GM23338 (cell line): Measurements from ENCODE around the gene VLDLR. TPM values are rescaled to one million over a fixed set of nuclear protein-coding genes. Genes with fewer than 3 reads are reported as not detected.

Experiments
- ATAC-seq: fragments of 200-7000 bp; cut with Tn5 transposase; 3 replicates; pipeline ENCODE4 v1.9.1; 2020
- DNase-seq: peaks from one replicate; pipeline ENCODE4 v3.0.0-alpha.2; 2015; ENCODE audit warnings: low spot score
- H2AFZ ChIP-seq: fragments of 200-600 bp; sonication (generic); 2 replicates; pipeline ENCODE4 v1.8.0; 2016; ENCODE audit warnings: antibody characterized with exemption, mild to moderate bottlenecking, moderate library complexity
- H3F3A ChIP-seq: fragments of 200-600 bp; sonication (generic); replicated peaks from 2 replicates; pipeline ENCODE4 v1.8.0; 2017; ENCODE audit warnings: antibody characterized with exemption, mixed run types, low read depth
- H3K27ac ChIP-seq: fragments of 200-600 bp; sonication (generic); 2 replicates; pipeline ENCODE4 v1.6.1; 2016; ENCODE audit warnings: low read depth
- H3K27me3 ChIP-seq: fragments of 200-600 bp; sonication (generic); 2 replicates; pipeline ENCODE4 v1.8.0; 2016; ENCODE audit warnings: mild to moderate bottlenecking, mixed run types, moderate library complexity; ENCODE audit not compliant: insufficient read depth
- H3K36me3 ChIP-seq: fragments of 200-600 bp; sonication (generic); 2 replicates; pipeline ENCODE4 v1.8.0; 2016; ENCODE audit warnings: mild to moderate bottlenecking; ENCODE audit not compliant: insufficient read depth
- H3K4me1 ChIP-seq: fragments of 200-600 bp; sonication (generic); 2 replicates; pipeline ENCODE4 v1.8.0; 2016; ENCODE audit warnings: mild to moderate bottlenecking, moderate library complexity; ENCODE audit not compliant: insufficient read depth
- H3K4me2 ChIP-seq: fragments of 200-600 bp; sonication (generic); 2 replicates; pipeline ENCODE4 v1.7.1; 2017; ENCODE audit warnings: mixed run types
- H3K4me3 ChIP-seq: fragments of 200-600 bp; sonication (generic); 2 replicates; pipeline ENCODE4 v1.6.1; 2016; ENCODE audit warnings: mixed run types
- H3K79me2 ChIP-seq: fragments of 200-600 bp; sonication (generic); replicated peaks from 2 replicates; pipeline ENCODE4 v1.8.0; 2017; ENCODE audit warnings: mild to moderate bottlenecking; ENCODE audit not compliant: insufficient read depth
- H3K9me2 ChIP-seq: fragments of 200-600 bp; sonication (generic); 2 replicates; pipeline ENCODE4 v1.8.0; 2017; ENCODE audit not compliant: insufficient read depth
- H4K20me1 ChIP-seq: fragments of 200-600 bp; sonication (generic); replicated peaks from 2 replicates; pipeline ENCODE4 v1.8.0; 2017; ENCODE audit warnings: mild to moderate bottlenecking; ENCODE audit not compliant: insufficient read depth
- H3K27ac Mint-ChIP-seq: 2 replicates; pipeline ENCODE4 v1.8.0; 2020; ENCODE audit warnings: inconsistent platforms, mild to moderate bottlenecking, moderate library complexity, mixed read lengths
- H3K27me3 Mint-ChIP-seq: 3 replicates; pipeline ENCODE4 v1.8.0; 2022; ENCODE audit warnings: low read depth, mild to moderate bottlenecking, moderate library complexity, mixed read lengths, inconsistent platforms; ENCODE audit not compliant: insufficient read depth, poor library complexity
- H3K36me3 Mint-ChIP-seq: 3 replicates; pipeline ENCODE4 v1.8.0; 2021; ENCODE audit warnings: low read depth, mild to moderate bottlenecking, inconsistent platforms, moderate library complexity, mixed read lengths
- H3K4me1 Mint-ChIP-seq: 3 replicates; pipeline ENCODE4 v1.8.0; 2020; ENCODE audit warnings: mild to moderate bottlenecking, inconsistent platforms, mixed read lengths
- H3K4me3 Mint-ChIP-seq: 3 replicates; pipeline ENCODE4 v1.8.0; 2021; ENCODE audit warnings: moderate library complexity, mild to moderate bottlenecking, inconsistent platforms, mixed read lengths
- H3K9me3 Mint-ChIP-seq: 3 replicates; pipeline ENCODE4 v1.8.0; 2020; ENCODE audit warnings: moderate library complexity, mild to moderate bottlenecking, inconsistent platforms, mixed read lengths
- CREB1 ChIP-seq: fragments of 250-450 bp; sonication (Bioruptor Pico); IDR thresholded peaks from 2 replicates; pipeline ENCODE4 v1.5.0; 2020; ENCODE audit warnings: low read depth, mild to moderate bottlenecking, moderate library complexity
- CTCF ChIP-seq, 2 experiments: fragments of 200-600 bp in 1 of 2; sonication (generic) in 1 of 2; conservative IDR thresholded peaks; 2 replicates each; pipeline versions ENCODE4 v1.5.1 to v1.6.1; 2016 to 2017; ENCODE audit warnings: antibody characterized with exemption in 2 of 2, low read depth in 2 of 2, mild to moderate bottlenecking in 2 of 2, moderate library complexity in 1 of 2
- ETS1 ChIP-seq: IDR thresholded peaks from 2 replicates; pipeline ENCODE4 v1.6.1; 2016; ENCODE audit warnings: antibody characterized with exemption
- ZNF114 ChIP-seq: fragments of 250-450 bp; sonication (Bioruptor Pico); IDR thresholded peaks from 2 replicates; pipeline ENCODE4 v1.5.0; 2020; ENCODE audit warnings: mild to moderate bottlenecking, moderate library complexity
- ZNF331 ChIP-seq: fragments of 250-450 bp; sonication (Bioruptor Pico); IDR thresholded peaks from 2 replicates; pipeline ENCODE4 v1.5.0; 2020; ENCODE audit warnings: low read depth, mild to moderate bottlenecking, moderate library complexity
- ZNF462 ChIP-seq: fragments of 250-450 bp; sonication (Bioruptor Pico); IDR thresholded peaks from 2 replicates; pipeline ENCODE4 v1.5.0; 2020; ENCODE audit warnings: mild to moderate bottlenecking, moderate library complexity
- polyA plus RNA-seq: library from polyadenylated mRNA; unstranded; fragments of >200 nt; fragmentation: Nextera tagmentation; extraction: Ambion mirVana; gene quantifications from 2 replicates; pipeline ENCODE4 v1.2.1, GENCODE V29; 2016
- total RNA-seq: library from RNA; depleted of rRNA; stranded (reverse); fragments of >200 nt; shearing (Covaris generic); gene quantifications from 2 replicates; pipeline ENCODE4 v1.2.3, GENCODE V29; 2014

VLDLR gene
- total and polyA plus RNA-seq, 2 experiments from 2014 or later, result 14.9 to 49.8 TPM

- TF ChIP-seq CTCF (conservative IDR thresholded peaks at IDR 0.05; ENCODE audit: low read depth in 2 of 2) (no peak), ETS1 (no peak)
These were observed 25.6 kb upstream of the VLDLR start (continued) for GRCh38 chr9:2595973-2596372.

GRCh38 chr9:2597483-2597882, 24.1 kb upstream of the VLDLR start:
- no peak overlapping the region for H3K4me3 Mint-ChIP-seq
- H3K4me1 ChIP-seq, result no peaks in the 10 kb centered on the region
- peaks cover 13% of the 10 kb centered on the region for H3K9me3 Mint-ChIP-seq
- H3K9me2 ChIP-seq, result no peaks in the 10 kb centered on the region
- DNase-seq (no peak), ATAC-seq (no peak)
- no peaks in the 10 kb centered on the region for H3K27me3 ChIP-seq
- H3K4me1 Mint-ChIP-seq, result no peaks in the 10 kb centered on the region; the same call in 2 of the 3 replicates
- H3K36me3 ChIP-seq, result peaks cover 8% of the 10 kb centered on the region; the same call in 1 of the 2 replicates
- H4K20me1 ChIP-seq, result no peaks in the 10 kb centered on the region
- peaks cover 16% of the 10 kb centered on the region for H3K36me3 Mint-ChIP-seq
- H3F3A ChIP-seq, result no peaks in the 10 kb centered on the region
- no peak overlapping the region for H3K27ac Mint-ChIP-seq
- TF ChIP-seq ZNF462 (CRISPR knock-in tag), result no peak
- TF ChIP-seq ZNF114 (CRISPR knock-in tag), result no peak
- TF ChIP-seq ZNF331 (CRISPR knock-in tag), result no peak
- TF ChIP-seq CREB1 (CRISPR knock-in tag), result no peak
- no peak overlapping the region for H2AFZ ChIP-seq
- no peak overlapping the region for H3K4me3 ChIP-seq
- no peaks in the 10 kb centered on the region for H3K27me3 Mint-ChIP-seq
- no peak overlapping the region for H3K27ac ChIP-seq
- H3K4me2 ChIP-seq, result no peak overlapping the region
- H3K79me2 ChIP-seq, result peaks cover 6% of the 10 kb centered on the region; the same call in 1 of the 2 replicates
